ENCODE measurements around the gene FAM210B.
A peak's percentile ranks its signal among the peaks of the same experiment; 100 is the strongest.
"Not testable (repeated sequence)": the region's sequence is repeated elsewhere in the genome, so short reads cannot be mapped to it uniquely, and the experiment has no call there.

FAM210B gene

DNA sequence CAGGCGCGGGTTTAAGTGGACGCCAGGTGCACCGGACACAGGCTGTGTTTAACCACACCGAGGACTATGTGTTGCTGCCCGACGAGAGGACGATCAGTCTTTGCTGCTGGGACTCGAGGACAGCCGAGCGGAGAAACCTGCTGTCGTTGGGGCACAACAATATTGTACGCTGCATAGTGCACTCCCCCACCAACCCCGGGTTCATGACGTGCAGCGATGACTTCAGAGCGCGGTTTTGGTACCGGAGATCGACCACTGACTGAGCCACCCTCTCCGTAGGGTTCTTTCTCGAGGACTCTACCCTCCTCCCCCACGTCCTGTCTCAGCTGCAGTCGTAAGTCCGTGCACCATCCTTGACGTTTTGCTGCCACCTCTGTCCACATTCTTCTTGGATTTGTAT, 44.7 kb downstream of the FAM210B start:
- H3K14ac ChIP-seq (ENCODE audit: low read length in 2 of 2) = no peak overlapping the region
- H3K27ac ChIP-seq (ENCODE audit: low read length, poor library complexity, severe bottlenecking) = no peak overlapping the region
- peaks cover 30 to 87% of the 10 kb centered on the region in 2 experiments for H3K36me3 ChIP-seq (ENCODE audit: control insufficient read depth in 1 of 2, insufficient read depth in 2 of 2, low read depth in 1 of 2, low read length in 2 of 2)
- no peak overlapping the region for H2BK5ac ChIP-seq (ENCODE audit: low read depth, low read length, poor library complexity, severe bottlenecking)
- H3K4ac ChIP-seq (ENCODE audit: low read depth in 1 of 2, low read length in 2 of 2) = no peak overlapping the region
- no peak overlapping the region for H3K4me3 ChIP-seq (ENCODE audit: insufficient read depth in 1 of 2, low read depth in 1 of 2, low read length in 2 of 2)
- H4K91ac ChIP-seq (ENCODE audit: low read length) = no peak overlapping the region
- no peak overlapping the region for H3K18ac ChIP-seq (ENCODE audit: low read depth in 1 of 2, low read length in 2 of 2)
- H3K27me3 ChIP-seq (ENCODE audit: control insufficient read depth in 1 of 2, insufficient read depth in 1 of 2, low read length in 2 of 2) = no peaks in the 10 kb centered on the region
- WGBS = 97% methylated on average over 25 of the region's 26 CpGs
- H2AFZ ChIP-seq (ENCODE audit: low read depth, low read length) = no peak overlapping the region
- H3K79me1 ChIP-seq (replicated peaks; ENCODE audit: low read length, poor library complexity, severe bottlenecking) = peaks cover 24% of the 10 kb centered on the region
- DNase-seq = no peak
- no peak overlapping the region for H3K4me2 ChIP-seq (ENCODE audit: low read length, poor library complexity, severe bottlenecking)
- no peaks in the 10 kb centered on the region for H3K4me1 ChIP-seq (ENCODE audit: control insufficient read depth, insufficient read depth, low read depth, low read length)
- no peak overlapping the region for H2BK120ac ChIP-seq (ENCODE audit: low read depth, low read length)
- no peak overlapping the region for H2BK12ac ChIP-seq (ENCODE audit: low read length in 2 of 2)
- no peaks in the 10 kb centered on the region for H3K9me3 ChIP-seq (ENCODE audit: control insufficient read depth, low read length)
- no peak overlapping the region for H3K23ac ChIP-seq (ENCODE audit: low read length in 2 of 2)
- H3K9ac ChIP-seq (ENCODE audit: low read length) = no peak overlapping the region
- H4K8ac ChIP-seq (ENCODE audit: low read length) = peak overlapping the region; percentile 7
- H2AK5ac ChIP-seq (ENCODE audit: low read length, severe bottlenecking) = no peak overlapping the region
- no peak overlapping the region for H2BK15ac ChIP-seq (ENCODE audit: low read depth, poor library complexity, severe bottlenecking)

DNA sequence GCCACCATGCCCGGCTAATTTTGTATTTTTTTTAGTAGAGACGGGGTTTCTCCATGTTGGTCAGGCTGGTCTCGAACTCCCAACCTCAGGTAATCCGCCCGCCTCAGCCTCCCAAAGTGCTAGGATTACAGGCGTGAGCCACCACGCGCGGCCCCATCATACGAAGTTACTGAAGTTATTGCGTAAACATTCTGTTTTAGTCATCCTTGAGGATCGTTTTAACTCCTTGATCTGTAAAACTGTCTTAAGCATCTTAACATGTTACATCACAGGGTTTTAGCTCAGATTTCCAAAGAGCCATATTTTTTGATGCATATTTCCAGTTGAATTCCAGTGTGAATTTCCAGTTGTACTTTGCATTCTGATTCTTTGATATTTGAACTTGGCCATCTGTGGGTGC, 46.6 kb downstream of the FAM210B start:
- DNase-seq; H3K4me1 ChIP-seq (ENCODE audit: control insufficient read depth, insufficient read depth, low read depth, low read length); H2AK5ac ChIP-seq (ENCODE audit: low read length, severe bottlenecking); H3K14ac ChIP-seq (ENCODE audit: low read length in 2 of 2); H3K4me2 ChIP-seq (ENCODE audit: low read length, poor library complexity, severe bottlenecking); H3K18ac ChIP-seq (ENCODE audit: low read depth in 1 of 2, low read length in 2 of 2); H3K4me3 ChIP-seq (ENCODE audit: insufficient read depth in 1 of 2, low read depth in 1 of 2, low read length in 2 of 2); H2BK5ac ChIP-seq (ENCODE audit: low read depth, low read length, poor library complexity, severe bottlenecking); H2BK15ac ChIP-seq (ENCODE audit: low read depth, poor library complexity, severe bottlenecking); H4K91ac ChIP-seq (ENCODE audit: low read length); H3K9me3 ChIP-seq (ENCODE audit: control insufficient read depth, low read length); H2BK120ac ChIP-seq (ENCODE audit: low read depth, low read length); H2BK12ac ChIP-seq (ENCODE audit: low read length in 2 of 2); H4K8ac ChIP-seq (ENCODE audit: low read length); H3K27ac ChIP-seq (ENCODE audit: low read length, poor library complexity, severe bottlenecking); H3K23ac ChIP-seq (ENCODE audit: low read length in 2 of 2); H3K9ac ChIP-seq (ENCODE audit: low read length); H3K27me3 ChIP-seq (ENCODE audit: control insufficient read depth in 1 of 2, insufficient read depth in 1 of 2, low read length in 2 of 2); H3K4ac ChIP-seq (ENCODE audit: low read depth in 1 of 2, low read length in 2 of 2); H2AFZ ChIP-seq (ENCODE audit: low read depth, low read length): not testable (repeated sequence)
- Histone ChIP-seq H3K79me1 (replicated peaks; ENCODE audit: low read length, poor library complexity, severe bottlenecking) (peaks cover 29% of the 10 kb centered on the region), H3K36me3 (ENCODE audit: control insufficient read depth in 1 of 2, insufficient read depth in 2 of 2, low read depth in 1 of 2, low read length in 2 of 2) (peaks cover 35 to 78% of the 10 kb centered on the region in 2 experiments)
- 92% methylated on average over 12 of the region's 12 CpGs for WGBS

DNA sequence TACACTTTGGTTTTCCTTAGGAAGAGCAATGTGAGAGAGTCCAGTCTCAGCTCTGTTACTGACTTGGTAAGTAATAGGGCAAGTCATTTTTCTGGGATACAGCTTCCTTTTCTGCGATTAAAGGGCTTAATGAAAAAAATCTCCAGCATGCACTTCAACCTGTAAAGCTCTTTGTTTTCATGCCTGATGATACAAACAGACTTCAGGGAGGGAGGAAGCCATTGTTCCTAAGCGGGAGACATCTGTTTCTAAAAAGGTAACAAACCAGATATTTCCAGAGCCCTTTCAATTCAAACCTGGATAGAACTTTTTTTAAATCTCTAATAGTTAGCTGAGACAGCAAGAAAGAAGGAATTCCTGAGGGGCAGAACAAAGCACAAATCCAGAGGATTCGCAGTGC, 48.1 kb downstream of the FAM210B start:
- H3K4me3 ChIP-seq (ENCODE audit: insufficient read depth in 1 of 2, low read depth in 1 of 2, low read length in 2 of 2) = no peak overlapping the region
- no peak for DNase-seq

DNA sequence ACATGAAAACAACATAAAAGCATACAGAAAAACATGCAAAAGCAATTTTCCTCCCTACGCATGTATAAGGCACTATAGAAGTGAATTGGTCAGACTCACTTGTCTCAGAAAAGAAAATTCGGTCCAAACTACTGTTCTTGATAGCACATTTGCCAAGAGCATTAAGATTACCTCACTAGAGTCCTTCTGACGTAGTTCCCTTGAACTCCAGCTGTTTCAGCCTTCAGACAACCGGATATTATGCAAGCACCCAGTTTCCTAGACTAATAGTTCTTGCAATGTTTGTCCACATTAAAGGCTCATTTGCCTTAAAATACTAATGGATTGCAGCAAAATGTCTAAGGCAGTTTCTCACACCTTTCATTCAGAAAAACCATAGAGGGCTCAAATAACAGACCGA, 50.7 kb downstream of the FAM210B start:
- 91% methylated on average over 4 of the region's 5 CpGs for WGBS
- H2BK15ac ChIP-seq (ENCODE audit: low read depth, poor library complexity, severe bottlenecking) = no peak overlapping the region

More for the DNA sequence above, 48.1 kb downstream of the FAM210B start:
- H2BK120ac ChIP-seq (ENCODE audit: low read depth, low read length) = no peak overlapping the region
- H2AK5ac ChIP-seq (ENCODE audit: low read length, severe bottlenecking) = no peak overlapping the region
- WGBS = 99% methylated on average over 2 of the region's 3 CpGs
- no peaks in the 10 kb centered on the region for H3K4me1 ChIP-seq (ENCODE audit: control insufficient read depth, insufficient read depth, low read depth, low read length)
- H3K18ac ChIP-seq (ENCODE audit: low read depth in 1 of 2, low read length in 2 of 2) = no peak overlapping the region
- H3K4ac ChIP-seq (ENCODE audit: low read depth in 1 of 2, low read length in 2 of 2) = no peak overlapping the region
- H3K27me3 ChIP-seq (ENCODE audit: control insufficient read depth in 1 of 2, insufficient read depth in 1 of 2, low read length in 2 of 2) = no peaks in the 10 kb centered on the region
- no peak overlapping the region for H2BK12ac ChIP-seq (ENCODE audit: low read length in 2 of 2)
- no peak overlapping the region for H3K23ac ChIP-seq (ENCODE audit: low read length in 2 of 2)
- no peak overlapping the region for H3K27ac ChIP-seq (ENCODE audit: low read length, poor library complexity, severe bottlenecking)
- no peak overlapping the region for H3K4me2 ChIP-seq (ENCODE audit: low read length, poor library complexity, severe bottlenecking)
- no peaks in the 10 kb centered on the region for H3K9me3 ChIP-seq (ENCODE audit: control insufficient read depth, low read length)
- H2AFZ ChIP-seq (ENCODE audit: low read depth, low read length) = no peak overlapping the region
- no peak overlapping the region for H2BK5ac ChIP-seq (ENCODE audit: low read depth, low read length, poor library complexity, severe bottlenecking)
- H2BK15ac ChIP-seq (ENCODE audit: low read depth, poor library complexity, severe bottlenecking) = no peak overlapping the region
- no peak overlapping the region for H3K9ac ChIP-seq (ENCODE audit: low read length)
- H3K79me1 ChIP-seq (replicated peaks; ENCODE audit: low read length, poor library complexity, severe bottlenecking) = peaks cover 23% of the 10 kb centered on the region
- H4K91ac ChIP-seq (ENCODE audit: low read length) = no peak overlapping the region
- no peak overlapping the region for H3K14ac ChIP-seq (ENCODE audit: low read length in 2 of 2)
- H3K36me3 ChIP-seq (ENCODE audit: control insufficient read depth in 1 of 2, insufficient read depth in 2 of 2, low read depth in 1 of 2, low read length in 2 of 2) = peaks cover 35 to 66% of the 10 kb centered on the region in 2 experiments
- no peak overlapping the region for H4K8ac ChIP-seq (ENCODE audit: low read length)

More for the DNA sequence above, 50.7 kb downstream of the FAM210B start:
- no peak overlapping the region for H2AK5ac ChIP-seq (ENCODE audit: low read length, severe bottlenecking)
- H3K9ac ChIP-seq (ENCODE audit: low read length) = no peak overlapping the region
- no peak overlapping the region for H4K8ac ChIP-seq (ENCODE audit: low read length)
- H3K9me3 ChIP-seq (ENCODE audit: control insufficient read depth, low read length) = no peaks in the 10 kb centered on the region
- H3K27me3 ChIP-seq (ENCODE audit: control insufficient read depth in 1 of 2, insufficient read depth in 1 of 2, low read length in 2 of 2) = no peaks in the 10 kb centered on the region
- no peak overlapping the region for H2BK120ac ChIP-seq (ENCODE audit: low read depth, low read length)
- peaks cover 2% of the 10 kb centered on the region for H3K4me1 ChIP-seq (ENCODE audit: control insufficient read depth, insufficient read depth, low read depth, low read length)
- no peak overlapping the region for H2BK12ac ChIP-seq (ENCODE audit: low read length in 2 of 2)
- no peak overlapping the region for H3K4ac ChIP-seq (ENCODE audit: low read depth in 1 of 2, low read length in 2 of 2)
- no peak overlapping the region for H3K18ac ChIP-seq (ENCODE audit: low read depth in 1 of 2, low read length in 2 of 2)
- peaks cover 25 to 44% of the 10 kb centered on the region in 2 experiments for H3K36me3 ChIP-seq (ENCODE audit: control insufficient read depth in 1 of 2, insufficient read depth in 2 of 2, low read depth in 1 of 2, low read length in 2 of 2)
- no peak overlapping the region for H3K27ac ChIP-seq (ENCODE audit: low read length, poor library complexity, severe bottlenecking)
- H3K4me3 ChIP-seq (ENCODE audit: insufficient read depth in 1 of 2, low read depth in 1 of 2, low read length in 2 of 2) = no peak overlapping the region
- no peak overlapping the region for H3K23ac ChIP-seq (ENCODE audit: low read length in 2 of 2)
- H3K79me1 ChIP-seq (replicated peaks; ENCODE audit: low read length, poor library complexity, severe bottlenecking) = peaks cover 22% of the 10 kb centered on the region
- H3K14ac ChIP-seq (ENCODE audit: low read length in 2 of 2) = no peak overlapping the region
- no peak overlapping the region for H3K4me2 ChIP-seq (ENCODE audit: low read length, poor library complexity, severe bottlenecking)
- H2BK5ac ChIP-seq (ENCODE audit: low read depth, low read length, poor library complexity, severe bottlenecking) = no peak overlapping the region
- H4K91ac ChIP-seq (ENCODE audit: low read length) = no peak overlapping the region
- H2AFZ ChIP-seq (ENCODE audit: low read depth, low read length) = no peak overlapping the region
- peak; percentile 65 for DNase-seq

All from mesenchymal stem cell (in vitro differentiated cells and primary cell).